ENCODE data around the gene DGCR8.

Gene DGCR8

GRCh38 chr22:20143883-20144665 is 64.0 kb downstream of the DGCR8 start:
- no peaks in the 10 kb centered on the region for H3K36me3 ChIP-seq (ENCODE audit: insufficient read depth)
- H3K4me2 ChIP-seq = no peak overlapping the region
- H3K27me3 ChIP-seq (ENCODE audit: insufficient read depth, low read depth) = no peaks in the 10 kb centered on the region
- no peak for TF ChIP-seq CTCF (conservative IDR thresholded peaks at IDR 0.05; ENCODE audit: low read depth, low read length)
- no peak overlapping the region for H3K9ac ChIP-seq
- H4K20me1 ChIP-seq (ENCODE audit: insufficient read depth) = no peaks in the 10 kb centered on the region
- no peak overlapping the region for H3K27ac ChIP-seq
- no peak overlapping the region for H2AFZ ChIP-seq (ENCODE audit: low read depth)
- no peak overlapping the region for H3K4me3 ChIP-seq (IDR thresholded peaks at IDR 0.05; ENCODE audit: insufficient read depth, low read depth, low read length)
- no peaks in the 10 kb centered on the region for H3K79me2 ChIP-seq (ENCODE audit: insufficient read depth, low read depth)
- no peaks in the 10 kb centered on the region for H3K4me1 ChIP-seq (ENCODE audit: low read depth, poor library complexity, severe bottlenecking)

GRCh38 chr22:20145206-20145831 is 65.3 kb downstream of the DGCR8 start:
- Histone ChIP-seq H3K4me1 (ENCODE audit: low read depth, poor library complexity, severe bottlenecking) (no peaks in the 10 kb centered on the region), H3K4me2 (no peak overlapping the region), H2AFZ (ENCODE audit: low read depth) (no peak overlapping the region), H3K27me3 (ENCODE audit: insufficient read depth, low read depth) (no peaks in the 10 kb centered on the region), H3K4me3 (IDR thresholded peaks at IDR 0.05; ENCODE audit: insufficient read depth, low read depth, low read length) (no peak overlapping the region), H3K36me3 (ENCODE audit: insufficient read depth) (no peaks in the 10 kb centered on the region), H3K27ac (no peak overlapping the region), H3K79me2 (ENCODE audit: insufficient read depth, low read depth) (no peaks in the 10 kb centered on the region), H3K9ac (no peak overlapping the region), H4K20me1 (ENCODE audit: insufficient read depth) (no peaks in the 10 kb centered on the region)
- TF ChIP-seq CTCF (conservative IDR thresholded peaks at IDR 0.05; ENCODE audit: low read depth, low read length) = no peak

GRCh38 chr22:20145832-20146223 is 65.8 kb downstream of the DGCR8 start:
- no peak overlapping the region for H3K4me2 ChIP-seq
- TF ChIP-seq CTCF (conservative IDR thresholded peaks at IDR 0.05; ENCODE audit: low read depth, low read length) = no peak
- no peak overlapping the region for H3K27ac ChIP-seq
- no peaks in the 10 kb centered on the region for H3K36me3 ChIP-seq (ENCODE audit: insufficient read depth)
- no peak overlapping the region for H2AFZ ChIP-seq (ENCODE audit: low read depth)
- no peak overlapping the region for H3K4me3 ChIP-seq (IDR thresholded peaks at IDR 0.05; ENCODE audit: insufficient read depth, low read depth, low read length)
- H3K9ac ChIP-seq = no peak overlapping the region
- H3K4me1 ChIP-seq (ENCODE audit: low read depth, poor library complexity, severe bottlenecking) = no peaks in the 10 kb centered on the region
- no peaks in the 10 kb centered on the region for H3K79me2 ChIP-seq (ENCODE audit: insufficient read depth, low read depth)
- H3K27me3 ChIP-seq (ENCODE audit: insufficient read depth, low read depth) = no peaks in the 10 kb centered on the region
- no peaks in the 10 kb centered on the region for H4K20me1 ChIP-seq (ENCODE audit: insufficient read depth)

- no peaks in the 10 kb centered on the region for H3K36me3 ChIP-seq (ENCODE audit: insufficient read depth)
- no peaks in the 10 kb centered on the region for H4K20me1 ChIP-seq (ENCODE audit: insufficient read depth)
- no peak overlapping the region for H3K4me2 ChIP-seq
- no peak for TF ChIP-seq CTCF (conservative IDR thresholded peaks at IDR 0.05; ENCODE audit: low read depth, low read length)
- H2AFZ ChIP-seq (ENCODE audit: low read depth) = no peak overlapping the region
- no peaks in the 10 kb centered on the region for H3K27me3 ChIP-seq (ENCODE audit: insufficient read depth, low read depth)
- no peaks in the 10 kb centered on the region for H3K79me2 ChIP-seq (ENCODE audit: insufficient read depth, low read depth)
- no peak overlapping the region for H3K27ac ChIP-seq
- H3K9ac ChIP-seq = no peak overlapping the region
- H3K4me1 ChIP-seq (ENCODE audit: low read depth, poor library complexity, severe bottlenecking) = no peaks in the 10 kb centered on the region
- H3K4me3 ChIP-seq (IDR thresholded peaks at IDR 0.05; ENCODE audit: insufficient read depth, low read depth, low read length) = no peak overlapping the region
These were observed 66.7 kb downstream of the DGCR8 start for GRCh38 chr22:20146777-20147176.

Data from KMS-11 (cell line).